ENCODE results near the gene GNG11. TPM values are rescaled to one million over a fixed set of nuclear protein-coding genes. Genes with fewer than 3 reads are reported as not detected.

The GNG11 gene
- total RNA-seq, 1 donor from 2014 or later: 8.8 TPM

DNA sequence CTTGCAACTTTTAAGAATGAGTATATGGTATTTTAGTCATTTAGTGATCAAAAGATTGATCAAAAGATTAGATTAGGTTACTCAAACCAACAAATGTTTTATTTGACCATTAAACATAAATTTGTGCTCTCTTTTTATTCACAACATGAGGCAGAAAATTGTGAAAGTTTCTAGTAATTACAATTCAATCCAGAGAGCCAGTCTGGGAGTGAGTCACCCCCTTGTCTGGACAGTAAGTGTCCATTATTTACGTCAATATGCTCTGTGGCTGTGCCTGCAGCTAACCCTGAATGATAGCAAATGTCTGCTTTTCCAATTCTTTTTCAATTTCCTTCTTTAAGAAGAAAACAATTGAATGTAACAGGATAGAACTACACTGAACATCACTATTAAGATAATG lies 27.9 kb downstream of the GNG11 start:
- Histone ChIP-seq H3K4me3 (ENCODE audit: insufficient read depth, low read depth, low read length) (no peak overlapping the region), H4K20me1 (ENCODE audit: insufficient read depth, low read length) (no peaks in the 10 kb centered on the region), H3K36me3 (ENCODE audit: insufficient read depth, low read length) (no peaks in the 10 kb centered on the region), H3K27ac (ENCODE audit: low read depth, low read length) (no peak overlapping the region), H3K4me2 (ENCODE audit: low read length) (no peak overlapping the region), H2AFZ (ENCODE audit: low read depth, low read length) (no peak overlapping the region), H3K9ac (ENCODE audit: low read length) (no peak overlapping the region), H3K79me2 (ENCODE audit: insufficient read depth, low read length) (no peaks in the 10 kb centered on the region), H3K4me1 (ENCODE audit: insufficient read depth, low read length) (no peaks in the 10 kb centered on the region), H3K27me3 (ENCODE audit: insufficient read depth, low read length) (no peaks in the 10 kb centered on the region), H3K9me3 (ENCODE audit: insufficient read depth, low read depth, low read length) (no peaks in the 10 kb centered on the region)
- H3K27me3 Mint-ChIP-seq (ENCODE audit: low read depth, unreplicated experiment): no peaks in the 10 kb centered on the region
- no peaks in the 10 kb centered on the region for H3K9me3 Mint-ChIP-seq (ENCODE audit: unreplicated experiment)
- peak; percentile 95 for FAIRE-seq
- TF ChIP-seq CTCF (IDR thresholded peaks at IDR 0.05; ENCODE audit: insufficient read depth, low read depth, low read length): no peak
- TF ChIP-seq EZH2 (IDR thresholded peaks at IDR 0.05; ENCODE audit: insufficient read depth, low read length): no peak
- DNase-seq (ENCODE audit: low read depth): peak; percentile 90
- H3K27ac Mint-ChIP-seq (ENCODE audit: unreplicated experiment): peak overlapping the region; percentile 95
- peaks cover 10% of the 10 kb centered on the region for H3K4me1 Mint-ChIP-seq (ENCODE audit: low read depth, unreplicated experiment)
- H3K36me3 Mint-ChIP-seq (ENCODE audit: low read depth, unreplicated experiment): no peaks in the 10 kb centered on the region
- H3K4me3 Mint-ChIP-seq (ENCODE audit: unreplicated experiment): no peak overlapping the region

GRCh38 chr7:93955304-93955703 lies 33.8 kb downstream of the GNG11 start:
- TF ChIP-seq EZH2 (IDR thresholded peaks at IDR 0.05; ENCODE audit: insufficient read depth, low read length) (no peak), CTCF (IDR thresholded peaks at IDR 0.05; ENCODE audit: insufficient read depth, low read depth, low read length) (no peak)
- H3K4me3 ChIP-seq (ENCODE audit: insufficient read depth, low read depth, low read length): no peak overlapping the region
- H3K9me3 ChIP-seq (ENCODE audit: insufficient read depth, low read depth, low read length): no peaks in the 10 kb centered on the region
- H2AFZ ChIP-seq (ENCODE audit: low read depth, low read length): no peak overlapping the region
- no peak overlapping the region for H3K9ac ChIP-seq (ENCODE audit: low read length)
- Mint-ChIP-seq H3K27ac (ENCODE audit: unreplicated experiment) (no peak overlapping the region), H3K4me3 (ENCODE audit: unreplicated experiment) (no peak overlapping the region), H3K36me3 (ENCODE audit: low read depth, unreplicated experiment) (no peaks in the 10 kb centered on the region), H3K4me1 (ENCODE audit: low read depth, unreplicated experiment) (no peaks in the 10 kb centered on the region), H3K9me3 (ENCODE audit: unreplicated experiment) (no peaks in the 10 kb centered on the region), H3K27me3 (ENCODE audit: low read depth, unreplicated experiment) (no peaks in the 10 kb centered on the region)
- H4K20me1 ChIP-seq (ENCODE audit: insufficient read depth, low read length): no peaks in the 10 kb centered on the region
- no peak overlapping the region for H3K4me2 ChIP-seq (ENCODE audit: low read length)
- no peaks in the 10 kb centered on the region for H3K79me2 ChIP-seq (ENCODE audit: insufficient read depth, low read length)
- no peak for FAIRE-seq
- no peaks in the 10 kb centered on the region for H3K36me3 ChIP-seq (ENCODE audit: insufficient read depth, low read length)
- H3K27me3 ChIP-seq (ENCODE audit: insufficient read depth, low read length): no peaks in the 10 kb centered on the region
- no peak for DNase-seq (ENCODE audit: low read depth)
- H3K27ac ChIP-seq (ENCODE audit: low read depth, low read length): no peak overlapping the region
- H3K4me1 ChIP-seq (ENCODE audit: insufficient read depth, low read length): peaks cover 3% of the 10 kb centered on the region

GRCh38 chr7:93957767-93958166 lies 36.2 kb downstream of the GNG11 start:
- DNase-seq (ENCODE audit: low read depth) (no peak), FAIRE-seq (no peak)
- Mint-ChIP-seq H3K4me1 (ENCODE audit: low read depth, unreplicated experiment) (no peaks in the 10 kb centered on the region), H3K27me3 (ENCODE audit: low read depth, unreplicated experiment) (no peaks in the 10 kb centered on the region), H3K36me3 (ENCODE audit: low read depth, unreplicated experiment) (no peaks in the 10 kb centered on the region), H3K4me3 (ENCODE audit: unreplicated experiment) (no peak overlapping the region), H3K27ac (ENCODE audit: unreplicated experiment) (no peak overlapping the region), H3K9me3 (ENCODE audit: unreplicated experiment) (no peaks in the 10 kb centered on the region)
- no peaks in the 10 kb centered on the region for H3K36me3 ChIP-seq (ENCODE audit: insufficient read depth, low read length)
- H3K4me3 ChIP-seq (ENCODE audit: insufficient read depth, low read depth, low read length): no peak overlapping the region
- H3K27me3 ChIP-seq (ENCODE audit: insufficient read depth, low read length): no peaks in the 10 kb centered on the region
- H3K4me2 ChIP-seq (ENCODE audit: low read length): peak overlapping the region; percentile 49
- H3K9me3 ChIP-seq (ENCODE audit: insufficient read depth, low read depth, low read length): no peaks in the 10 kb centered on the region
- H3K27ac ChIP-seq (ENCODE audit: low read depth, low read length): no peak overlapping the region
- H3K79me2 ChIP-seq (ENCODE audit: insufficient read depth, low read length): no peaks in the 10 kb centered on the region
- H3K4me1 ChIP-seq (ENCODE audit: insufficient read depth, low read length): peaks cover 3% of the 10 kb centered on the region
- H4K20me1 ChIP-seq (ENCODE audit: insufficient read depth, low read length): no peaks in the 10 kb centered on the region
- no peak overlapping the region for H2AFZ ChIP-seq (ENCODE audit: low read depth, low read length)
- no peak overlapping the region for H3K9ac ChIP-seq (ENCODE audit: low read length)
- TF ChIP-seq CTCF (IDR thresholded peaks at IDR 0.05; ENCODE audit: insufficient read depth, low read depth, low read length) (no peak), EZH2 (IDR thresholded peaks at IDR 0.05; ENCODE audit: insufficient read depth, low read length) (no peak)

Measured in astrocyte (in vitro differentiated cells and primary cell).